ENCODE results near the gene LHB.
"Not testable (repeated sequence)": the region's sequence is repeated elsewhere in the genome, so short reads cannot be mapped to it uniquely, and the experiment has no call there.

Gene LHB

GRCh38 chr19:49022116-49022515 lies 5.2 kb upstream of the LHB start:
- H3K27ac ChIP-seq, result no peak overlapping the region
- H3K27me3 ChIP-seq (ENCODE audit: control insufficient read depth, insufficient read depth, low read length), result no peaks in the 10 kb centered on the region
- no peaks in the 10 kb centered on the region for H3K36me3 ChIP-seq (ENCODE audit: control insufficient read depth, insufficient read depth, low read length)
- no peaks in the 10 kb centered on the region for H3K9me3 ChIP-seq (ENCODE audit: control insufficient read depth, low read length)
- no peak overlapping the region for H3K4me3 ChIP-seq (ENCODE audit: low read depth, low read length)
- no peak overlapping the region for H3K4me2 ChIP-seq (ENCODE audit: low read length)
- TF ChIP-seq, protein P1, sequence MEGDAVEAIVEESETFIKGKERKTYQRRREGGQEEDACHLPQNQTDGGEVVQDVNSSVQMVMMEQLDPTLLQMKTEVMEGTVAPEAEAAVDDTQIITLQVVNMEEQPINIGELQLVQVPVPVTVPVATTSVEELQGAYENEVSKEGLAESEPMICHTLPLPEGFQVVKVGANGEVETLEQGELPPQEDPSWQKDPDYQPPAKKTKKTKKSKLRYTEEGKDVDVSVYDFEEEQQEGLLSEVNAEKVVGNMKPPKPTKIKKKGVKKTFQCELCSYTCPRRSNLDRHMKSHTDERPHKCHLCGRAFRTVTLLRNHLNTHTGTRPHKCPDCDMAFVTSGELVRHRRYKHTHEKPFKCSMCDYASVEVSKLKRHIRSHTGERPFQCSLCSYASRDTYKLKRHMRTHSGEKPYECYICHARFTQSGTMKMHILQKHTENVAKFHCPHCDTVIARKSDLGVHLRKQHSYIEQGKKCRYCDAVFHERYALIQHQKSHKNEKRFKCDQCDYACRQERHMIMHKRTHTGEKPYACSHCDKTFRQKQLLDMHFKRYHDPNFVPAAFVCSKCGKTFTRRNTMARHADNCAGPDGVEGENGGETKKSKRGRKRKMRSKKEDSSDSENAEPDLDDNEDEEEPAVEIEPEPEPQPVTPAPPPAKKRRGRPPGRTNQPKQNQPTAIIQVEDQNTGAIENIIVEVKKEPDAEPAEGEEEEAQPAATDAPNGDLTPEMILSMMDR (IDR thresholded peaks at IDR 0.05), result no peak
- no peak overlapping the region for H3K9ac ChIP-seq
- H3K4me1 ChIP-seq, result peaks cover 5% of the 10 kb centered on the region
- H3K79me2 ChIP-seq, result no peaks in the 10 kb centered on the region
- H2AFZ ChIP-seq, result no peak overlapping the region

DNA sequence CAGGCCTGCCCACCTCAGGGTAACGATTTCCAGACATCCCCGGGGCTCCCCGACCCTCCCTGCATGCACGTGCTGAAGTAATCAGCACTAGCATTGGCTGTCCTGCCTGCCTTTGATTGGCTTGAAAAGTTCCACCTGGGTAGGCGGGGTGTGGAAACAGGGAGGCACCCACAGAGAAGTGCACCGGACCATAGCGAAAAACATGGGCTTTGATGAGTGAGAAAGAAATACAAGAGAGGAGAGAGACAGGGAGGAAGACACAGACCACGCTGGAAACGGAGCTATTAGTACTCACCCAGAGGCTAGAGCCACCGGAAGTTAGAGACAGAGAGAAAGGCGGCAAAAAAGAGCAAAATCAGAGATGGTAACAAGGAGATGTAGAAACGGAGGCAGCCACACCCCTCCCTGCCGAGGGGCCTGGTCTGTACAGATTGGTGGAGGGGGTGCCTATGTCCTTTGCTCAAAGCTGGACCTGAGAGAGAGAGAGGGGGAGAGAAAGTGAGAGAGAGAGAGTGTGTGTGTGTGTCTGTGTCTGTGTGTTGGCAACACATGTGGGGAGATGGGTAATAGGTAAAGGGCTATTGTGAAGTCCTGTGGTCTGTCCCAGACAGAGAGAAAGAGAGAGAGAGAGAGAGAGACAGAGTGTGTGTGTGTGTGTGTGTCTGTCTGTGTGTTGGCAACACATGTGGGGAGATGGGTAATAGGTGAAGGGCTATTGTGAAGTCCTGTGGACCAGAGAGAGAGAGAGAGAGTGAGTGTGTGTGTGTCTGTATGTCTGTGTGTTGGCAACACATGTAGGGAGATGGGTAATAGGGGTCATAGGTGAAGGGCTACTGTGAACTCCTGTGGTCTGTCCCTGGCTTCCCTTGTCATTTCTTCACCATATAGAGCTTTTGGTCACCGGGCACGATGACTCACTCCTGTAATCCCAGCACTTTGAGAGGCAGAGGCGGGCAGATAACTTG lies 4.3 kb upstream of the LHB start:
- Histone ChIP-seq H3K27me3 (ENCODE audit: control insufficient read depth, insufficient read depth, low read length) (no peaks in the 10 kb centered on the region), H2AFZ (no peak overlapping the region), H3K4me2 (ENCODE audit: low read length) (no peak overlapping the region), H3K79me2 (no peaks in the 10 kb centered on the region), H3K4me1 (peaks cover 5% of the 10 kb centered on the region), H3K9ac (no peak overlapping the region), H3K27ac (no peak overlapping the region), H3K9me3 (ENCODE audit: control insufficient read depth, low read length) (no peaks in the 10 kb centered on the region), H3K36me3 (ENCODE audit: control insufficient read depth, insufficient read depth, low read length) (no peaks in the 10 kb centered on the region), H3K4me3 (ENCODE audit: low read depth, low read length) (no peak overlapping the region)
- TF ChIP-seq, protein P1 (IDR thresholded peaks at IDR 0.05), result no peak

- no peak overlapping the region for H3K4me3 ChIP-seq (ENCODE audit: low read depth, low read length)
- no peaks in the 10 kb centered on the region for H3K36me3 ChIP-seq (ENCODE audit: control insufficient read depth, insufficient read depth, low read length)
- H3K9ac ChIP-seq, result no peak overlapping the region
- no peak overlapping the region for H2AFZ ChIP-seq
- TF ChIP-seq, protein P1 (IDR thresholded peaks at IDR 0.05), result no peak
- no peak overlapping the region for H3K4me2 ChIP-seq (ENCODE audit: low read length)
- H3K79me2 ChIP-seq, result no peaks in the 10 kb centered on the region
- peaks cover 5% of the 10 kb centered on the region for H3K4me1 ChIP-seq
- no peaks in the 10 kb centered on the region for H3K9me3 ChIP-seq (ENCODE audit: control insufficient read depth, low read length)
- no peak overlapping the region for H3K27ac ChIP-seq
- H3K27me3 ChIP-seq (ENCODE audit: control insufficient read depth, insufficient read depth, low read length), result no peaks in the 10 kb centered on the region
Measured at GRCh38 chr19:49020342-49020741, 3.5 kb upstream of the LHB start.

GRCh38 chr19:49019242-49019932 lies 2.5 kb upstream of the LHB start:
- Histone ChIP-seq H3K27me3 (ENCODE audit: control insufficient read depth, insufficient read depth, low read length) (no peaks in the 10 kb centered on the region), H3K36me3 (ENCODE audit: control insufficient read depth, insufficient read depth, low read length) (no peaks in the 10 kb centered on the region), H3K4me3 (ENCODE audit: low read depth, low read length) (peak overlapping the region; percentile 52), H2AFZ (peak overlapping the region; percentile 68), H3K4me2 (ENCODE audit: low read length) (peak overlapping the region; percentile 88), H3K27ac (no peak overlapping the region), H3K9ac (no peak overlapping the region), H3K9me3 (ENCODE audit: control insufficient read depth, low read length) (no peaks in the 10 kb centered on the region), H3K4me1 (peaks cover 5% of the 10 kb centered on the region), H3K79me2 (no peaks in the 10 kb centered on the region)
- TF ChIP-seq, protein P1 (IDR thresholded peaks at IDR 0.05), result no peak

- peak overlapping the region; percentile 88 for H3K4me2 ChIP-seq (ENCODE audit: low read length)
- not testable (repeated sequence) for H3K27ac ChIP-seq; H3K79me2 ChIP-seq; H3K27me3 ChIP-seq (ENCODE audit: control insufficient read depth, insufficient read depth, low read length); H3K4me1 ChIP-seq; H3K9me3 ChIP-seq (ENCODE audit: control insufficient read depth, low read length); H3K36me3 ChIP-seq (ENCODE audit: control insufficient read depth, insufficient read depth, low read length); H3K9ac ChIP-seq
- peak overlapping the region; percentile 68 for H2AFZ ChIP-seq
- H3K4me3 ChIP-seq (ENCODE audit: low read depth, low read length), result peak overlapping the region; percentile 52
Measured at GRCh38 chr19:49018388-49019241, 1.7 kb upstream of the LHB start.
